NCI-H1048 (cell line): ENCODE data around the gene DMRT1.
"Not testable (repeated sequence)": the region's sequence is repeated elsewhere in the genome, so short reads cannot be mapped to it uniquely, and the experiment has no call there.

ENCODE experiments used
- DNase-seq: peaks from one replicate; lab custom pipeline; 2025; lab: John Stamatoyannopoulos, UW

The DMRT1 gene

GRCh38 chr9:971901-972500 lies 130.5 kb downstream of the DMRT1 start:
- no peak for DNase-seq

- no peak for DNase-seq
Observed at GRCh38 chr9:972501-973294, 131.2 kb downstream of the DMRT1 start.

DNA sequence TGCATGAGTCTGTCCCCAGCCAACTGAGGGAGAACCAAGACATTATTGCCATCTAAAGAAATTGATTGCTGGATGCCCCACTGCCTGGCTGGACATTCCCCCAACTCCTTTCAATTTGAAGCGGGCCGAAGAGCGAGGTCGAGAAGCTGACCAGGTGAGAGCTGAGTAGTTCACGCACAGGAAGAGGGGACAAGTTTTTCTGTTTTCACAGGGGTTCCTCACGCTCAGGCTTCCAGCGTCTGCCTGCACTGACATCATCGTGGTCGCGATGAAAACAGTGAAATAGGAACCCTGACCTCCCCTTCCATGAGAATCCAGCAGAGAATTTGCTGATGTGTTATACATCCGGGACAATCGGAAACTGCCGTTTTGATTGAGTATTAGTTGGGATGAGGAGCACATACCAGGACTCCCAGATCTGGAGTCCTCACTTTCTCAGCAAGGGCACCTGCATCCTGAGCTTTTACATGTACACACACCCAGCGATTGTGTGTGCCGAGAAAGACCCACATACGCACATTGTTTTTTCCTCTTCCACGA lies 131.9 kb downstream of the DMRT1 start:
- DNase-seq, result no peak

- DNase-seq, result no peak
Observed at GRCh38 chr9:974031-974995, 132.8 kb downstream of the DMRT1 start.

- DNase-seq, result no peak
Observed at GRCh38 chr9:974996-975739, 133.7 kb downstream of the DMRT1 start.

DNA sequence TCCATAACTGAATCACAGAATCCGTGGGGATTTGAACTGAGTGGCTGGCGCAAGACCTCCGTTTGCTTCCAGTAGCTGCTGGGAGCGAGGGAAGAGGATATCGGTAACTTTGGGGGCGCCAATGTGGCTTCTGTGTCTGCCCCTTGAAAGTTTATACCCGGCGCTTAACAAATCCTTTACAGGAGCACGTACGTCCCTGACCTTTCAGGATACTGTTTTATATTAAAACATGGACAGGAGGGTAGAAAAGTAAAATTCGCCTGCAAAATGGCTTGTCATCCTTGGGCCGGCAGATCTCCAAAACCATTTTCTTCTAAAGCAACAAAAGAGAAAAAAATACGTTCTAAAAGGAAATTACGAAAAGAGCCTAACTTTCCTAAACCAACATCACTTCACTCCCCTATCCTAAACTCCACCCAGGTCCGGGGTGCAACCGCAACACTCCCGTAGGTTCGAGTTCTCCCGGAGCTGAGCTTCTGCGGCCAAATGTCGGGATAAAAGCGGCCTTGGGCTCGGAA lies 134.3 kb downstream of the DMRT1 start:
- no peak for DNase-seq

GRCh38 chr9:976258-976942 lies 134.9 kb downstream of the DMRT1 start, which contains the start of gene DMRT3:
DMRT3 (plus strand) TSS chr9:976655; CDS start chr9:977002, 347 bp downstream.
- no peak for DNase-seq

DNA sequence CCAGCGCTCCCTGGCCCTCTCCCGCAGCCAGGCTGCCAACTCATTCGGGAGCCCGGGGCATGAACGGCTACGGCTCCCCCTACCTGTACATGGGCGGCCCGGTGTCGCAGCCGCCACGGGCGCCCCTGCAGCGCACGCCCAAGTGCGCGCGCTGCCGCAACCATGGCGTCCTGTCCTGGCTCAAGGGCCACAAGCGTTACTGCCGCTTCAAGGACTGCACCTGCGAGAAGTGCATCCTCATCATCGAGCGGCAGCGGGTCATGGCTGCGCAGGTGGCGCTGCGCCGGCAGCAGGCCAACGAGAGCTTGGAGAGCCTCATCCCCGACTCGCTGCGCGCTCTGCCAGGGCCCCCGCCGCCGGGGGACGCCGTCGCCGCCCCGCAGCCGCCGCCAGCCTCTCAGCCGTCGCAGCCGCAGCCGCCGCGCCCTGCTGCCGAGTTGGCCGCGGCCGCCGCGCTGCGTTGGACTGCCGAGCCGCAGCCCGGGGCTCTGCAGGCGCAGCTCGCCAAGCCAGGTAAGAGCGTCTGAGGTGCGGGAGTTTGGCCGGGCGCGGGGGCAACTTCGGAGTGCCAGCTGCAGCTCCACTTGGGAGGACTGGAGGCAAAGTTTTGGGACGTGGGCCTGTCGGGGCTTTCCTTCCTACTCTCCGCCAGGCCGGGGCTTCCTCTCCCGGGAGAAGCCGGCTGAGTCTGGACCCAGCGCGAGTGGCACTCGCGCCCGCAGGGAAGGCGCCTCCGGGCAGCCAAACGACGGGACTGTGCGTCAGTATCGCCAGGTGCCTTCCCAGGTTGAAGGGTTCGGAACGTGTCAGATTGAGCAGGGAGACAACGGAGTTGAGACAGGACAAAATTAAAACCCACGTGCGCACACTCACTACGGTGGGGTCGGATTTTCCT lies 135.7 kb downstream of the DMRT1 start:
- DNase-seq, result no peak

DNA sequence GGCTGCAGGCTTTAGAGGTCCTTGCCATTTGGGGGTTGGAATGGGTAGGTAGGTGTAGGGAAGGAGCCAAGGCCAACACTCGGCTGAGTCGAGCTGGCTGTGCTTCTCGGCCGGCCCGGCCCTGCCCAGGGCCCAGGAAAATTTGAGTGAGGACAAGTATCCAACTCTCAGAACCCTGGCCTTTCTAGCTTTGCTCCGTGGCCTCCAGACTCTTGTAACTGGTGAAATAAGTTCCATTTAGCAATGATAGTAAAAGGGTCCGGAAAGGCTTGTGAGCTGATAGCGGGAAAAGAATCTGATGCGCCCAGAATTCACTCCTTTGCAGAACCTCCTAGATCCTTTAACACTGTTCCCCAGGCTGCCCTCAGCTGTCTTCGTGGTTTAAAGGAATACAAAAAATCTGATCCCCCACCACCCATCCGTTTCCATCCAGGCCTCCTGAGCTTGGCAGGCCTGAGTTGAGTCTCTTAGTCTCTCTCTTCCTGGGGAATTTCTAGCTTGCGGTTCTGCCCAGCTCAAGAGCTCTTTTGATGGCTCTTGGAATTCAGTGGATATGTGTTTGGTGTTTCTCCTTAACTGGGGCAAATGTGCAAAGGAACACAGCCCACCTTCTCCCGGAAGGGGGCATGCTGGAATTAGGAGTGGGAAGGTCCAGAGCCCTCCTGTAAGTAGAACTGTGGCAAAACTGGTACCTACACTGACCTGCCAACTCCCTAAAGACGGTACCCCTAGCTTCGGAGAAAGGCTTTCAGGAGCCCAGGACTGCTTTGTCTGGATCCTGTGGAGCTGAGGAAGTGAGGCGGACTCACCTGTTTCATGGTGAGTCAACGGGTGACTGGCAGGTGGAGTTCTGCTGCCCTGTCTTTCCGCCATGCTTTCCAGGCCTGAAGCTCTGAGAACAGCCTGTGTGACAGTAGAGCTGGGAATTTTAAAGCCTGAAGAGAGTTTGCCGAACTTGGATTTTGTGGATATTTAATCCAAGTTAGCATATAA lies 136.6 kb downstream of the DMRT1 start:
- no peak for DNase-seq

DNA sequence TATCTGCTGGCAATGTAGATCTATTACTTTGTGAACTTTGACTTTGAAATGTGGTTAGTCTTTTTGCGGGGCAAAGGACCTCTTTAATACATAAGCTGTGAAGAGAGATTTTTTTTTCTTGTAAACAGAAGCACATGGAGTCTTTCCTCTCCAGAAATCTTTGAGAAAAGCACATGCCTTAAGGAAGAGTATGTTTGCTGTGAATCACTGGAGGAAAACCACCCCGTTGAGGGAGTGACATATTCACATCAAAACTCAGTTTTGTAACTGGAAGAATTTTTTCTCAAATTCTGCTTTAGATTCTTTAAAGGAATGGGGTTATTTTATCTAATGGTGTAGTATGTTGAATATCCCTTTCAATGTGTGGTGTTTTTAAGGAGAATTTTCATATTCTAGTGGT lies 138.5 kb downstream of the DMRT1 start:
- DNase-seq, result no peak

DNA sequence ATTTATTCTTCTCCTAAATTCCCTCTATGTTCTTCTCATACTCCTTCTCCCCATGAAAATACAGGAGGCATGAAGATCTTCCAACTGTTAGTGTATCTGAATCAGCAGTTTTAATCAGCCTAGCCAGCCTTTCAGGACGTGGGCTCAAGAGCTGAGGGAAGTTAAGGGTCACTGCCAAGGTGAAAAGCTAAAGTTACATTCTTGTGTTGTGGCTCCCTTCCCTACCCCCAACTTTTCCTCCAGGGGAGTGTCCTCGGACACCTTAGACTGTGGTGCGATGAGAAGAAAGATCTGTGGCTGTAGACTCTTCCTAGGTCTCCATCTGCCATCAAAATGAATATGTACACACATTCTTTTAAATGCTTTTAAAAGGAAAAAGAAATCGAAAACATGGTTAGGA lies 139.1 kb downstream of the DMRT1 start:
- DNase-seq, result no peak

- no peak for DNase-seq
Observed at GRCh38 chr9:981491-981898, 140.0 kb downstream of the DMRT1 start.

DNA sequence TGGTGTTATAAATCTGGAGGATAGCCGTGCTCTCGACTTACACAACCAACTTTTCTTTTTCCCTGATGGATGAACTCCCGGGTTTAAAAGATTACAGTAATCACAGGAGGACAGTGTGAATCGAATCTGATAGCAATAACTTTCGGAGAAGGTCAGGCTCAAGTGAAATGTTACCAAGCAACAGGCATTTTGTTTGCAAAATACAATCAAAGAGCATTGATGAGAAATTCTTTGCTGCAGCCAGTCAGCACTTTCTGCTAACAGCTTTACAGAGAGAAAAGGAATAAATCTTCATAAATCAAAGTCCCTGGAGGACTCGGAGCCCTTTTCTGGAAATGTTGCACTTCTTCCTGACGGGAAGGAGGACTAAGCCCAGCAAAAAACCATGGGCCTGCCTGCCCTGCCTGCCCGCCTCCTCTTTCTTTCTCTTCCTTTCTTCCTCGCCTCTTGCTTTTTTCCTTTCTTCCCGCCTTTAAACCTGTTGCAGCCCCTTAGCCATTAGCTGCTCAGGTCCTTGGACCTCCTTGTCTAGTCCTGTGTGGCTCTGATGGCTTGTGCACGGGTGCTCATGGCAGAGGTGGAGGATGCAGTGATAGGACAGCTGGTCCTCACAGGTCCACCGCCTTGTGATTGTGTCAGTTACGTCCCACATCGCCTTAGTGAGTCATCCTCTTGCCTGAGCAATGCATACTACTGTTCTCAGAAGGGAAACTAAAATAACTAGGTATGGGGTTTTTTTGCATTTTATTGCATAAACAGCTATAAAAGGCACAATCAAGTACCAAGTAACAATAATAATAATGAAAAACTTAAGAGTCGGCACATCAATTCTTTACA lies 141.1 kb downstream of the DMRT1 start:
- DNase-seq, result no peak

DNA sequence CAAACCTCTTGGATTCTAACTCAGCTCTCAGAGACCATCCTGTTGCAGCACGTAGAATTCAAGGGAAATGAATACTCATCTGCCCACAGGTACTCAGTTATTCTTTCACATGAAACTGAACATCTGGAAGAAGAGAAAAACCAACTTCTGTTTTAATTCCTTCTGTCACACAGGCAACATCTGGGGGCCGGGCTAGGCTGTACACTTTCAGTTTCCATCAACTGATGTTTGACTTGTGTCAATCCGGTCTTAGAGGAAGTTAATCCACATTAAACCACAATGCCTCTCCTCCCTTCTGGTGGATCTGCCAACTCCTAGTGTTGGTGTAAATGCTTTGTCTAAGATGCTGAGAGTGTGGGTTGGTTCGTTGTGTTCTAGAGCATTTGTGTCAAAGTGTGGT lies 152.5 kb downstream of the DMRT1 start:
- no peak for DNase-seq

DNA sequence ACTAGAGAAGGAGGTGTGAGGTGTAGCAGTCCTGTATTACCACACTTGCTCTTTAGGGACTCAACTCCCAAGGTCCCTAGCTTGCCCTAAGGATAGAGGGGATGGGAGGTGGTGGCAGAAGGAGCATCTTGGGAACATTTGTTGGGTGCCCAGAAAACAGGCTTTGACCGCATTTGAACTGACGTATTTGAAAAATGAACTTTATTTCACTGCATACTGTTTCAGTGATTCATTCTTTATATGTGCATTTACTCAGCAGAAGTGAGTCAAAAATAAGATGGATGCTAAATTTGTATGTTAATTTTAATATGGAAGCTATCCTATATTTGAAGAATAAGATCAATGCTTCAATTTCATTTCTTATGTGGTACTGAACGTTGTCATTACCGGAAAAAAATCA lies 153.7 kb downstream of the DMRT1 start:
- DNase-seq, result no peak

DNA sequence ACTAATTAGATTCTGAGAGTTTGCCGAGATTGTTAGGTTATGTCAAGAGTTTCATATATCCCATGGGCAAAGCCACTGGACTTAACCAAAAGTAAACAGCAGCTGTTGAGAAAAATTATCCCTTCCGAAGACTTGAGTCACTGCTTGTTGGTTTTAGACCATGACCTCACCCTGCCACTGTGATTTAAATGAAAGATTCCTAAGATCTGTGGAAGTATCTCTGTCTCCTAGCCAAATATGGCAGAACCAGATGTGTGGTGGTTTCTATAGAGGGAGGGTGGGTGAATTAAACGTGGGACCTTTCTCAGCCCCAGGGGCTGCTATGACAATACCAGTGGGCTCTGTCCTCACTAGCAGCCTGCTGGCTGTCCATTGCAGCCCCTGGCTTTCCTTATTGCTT lies 154.3 kb downstream of the DMRT1 start:
- DNase-seq, result no peak

DNA sequence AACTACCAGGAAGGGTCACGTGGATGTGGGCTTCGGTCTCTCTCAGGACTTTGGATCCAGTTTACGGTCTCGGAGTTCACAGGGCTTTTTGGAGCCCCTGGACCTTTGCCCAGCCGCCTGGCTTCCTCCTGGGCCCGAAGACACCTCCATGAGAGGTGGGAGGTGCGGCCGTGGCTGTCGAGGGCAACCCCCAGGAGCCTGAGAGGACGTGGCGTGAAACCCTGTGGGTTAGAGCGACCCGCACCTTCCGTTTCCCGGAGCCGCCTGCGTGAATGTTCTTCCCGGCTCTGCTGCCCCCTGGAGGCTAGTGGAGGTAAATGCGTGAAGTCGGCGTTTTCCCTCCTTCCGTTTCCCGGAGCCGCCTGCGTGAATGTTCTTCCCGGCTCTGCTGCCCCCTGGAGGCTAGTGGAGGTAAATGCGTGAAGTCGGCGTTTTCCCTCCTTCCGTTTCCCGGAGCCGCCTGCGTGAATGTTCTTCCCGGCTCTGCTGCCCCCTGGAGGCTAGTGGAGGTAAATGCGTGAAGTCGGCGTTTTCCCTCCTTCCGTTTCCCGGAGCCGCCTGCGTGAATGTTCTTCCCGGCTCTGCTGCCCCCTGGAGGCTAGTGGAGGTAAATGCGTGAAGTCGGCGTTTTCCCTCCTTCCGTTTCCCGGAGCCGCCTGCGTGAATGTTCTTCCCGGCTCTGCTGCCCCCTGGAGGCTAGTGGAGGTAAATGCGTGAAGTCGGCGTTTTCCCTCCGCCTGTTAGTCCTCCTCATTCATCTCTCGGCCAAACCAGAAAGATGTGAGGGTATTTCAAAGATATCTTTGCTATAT lies 157.0 kb downstream of the DMRT1 start:
- not testable (repeated sequence) for DNase-seq
